Right atrium auricular region (tissue), 2 donors: Measurements from ENCODE around the gene LRP1B. TPM values are rescaled to one million over a fixed set of nuclear protein-coding genes. Genes with fewer than 3 reads are reported as not detected.

Experiments used
- DNase-seq: peaks from one replicate; pipeline ENCODE4 v3.0.0-alpha.2; 2019; ENCODE audit warnings: low spot score
- H3K27ac ChIP-seq, 2 donors: fragments of 200-600 bp; sonication (generic); 1 replicate in 1 of 2; 2 replicates in 1 of 2; pipeline ENCODE4 v1.5.1; 2016 to 2019
- H3K27me3 ChIP-seq, 2 donors: fragments of 200-600 bp; sonication (generic); one replicate each; pipeline versions ENCODE4 v1.5.1 to v1.6.0; 2017 to 2019
- H3K36me3 ChIP-seq: fragments of 200-600 bp; sonication (generic); one replicate; pipeline ENCODE4 v1.5.1; 2016
- H3K4me1 ChIP-seq, 2 donors: fragments of 200-600 bp; sonication (generic); one replicate each; pipeline versions ENCODE4 v1.5.1 to v1.6.0; 2017 to 2019
- H3K4me3 ChIP-seq, 2 donors: fragments of 200-600 bp; sonication (generic); 1 replicate in 1 of 2; 2 replicates in 1 of 2; pipeline ENCODE4 v1.5.1; 2017 to 2019; ENCODE audit warnings: mild to moderate bottlenecking in 1 of 2, moderate library complexity in 1 of 2
- H3K9me3 ChIP-seq, 2 donors: fragments of 200-600 bp; sonication (generic); one replicate each; pipeline ENCODE4 v1.5.1; 2019
- CTCF ChIP-seq, 2 donors: fragments of 200-600 bp; sonication (generic); IDR thresholded peaks; one replicate each; pipeline ENCODE4 v1.5.1; 2019; ENCODE audit warnings: antibody characterized with exemption in 2 of 2
- total RNA-seq, 2 donors: library from RNA; depleted of rRNA; stranded (reverse); fragments of >200 nt; gene quantifications; one replicate each; pipeline ENCODE4 v1.1.0, GENCODE V29; 2016

Gene LRP1B
- total RNA-seq, 2 donors from 2014 or later: 0.44 to 0.47 TPM

GRCh38 chr2:140504601-140505000, 1626.2 kb downstream of the LRP1B start:
- no peaks in the 10 kb centered on the region for H3K27me3 ChIP-seq
- no peaks in the 10 kb centered on the region for H3K9me3 ChIP-seq
- H3K27ac ChIP-seq: no peak overlapping the region
- H3K4me1 ChIP-seq: no peaks in the 10 kb centered on the region
- H3K4me3 ChIP-seq: no peak overlapping the region
- H3K36me3 ChIP-seq: no peaks in the 10 kb centered on the region
- no peak for TF ChIP-seq CTCF (IDR thresholded peaks at IDR 0.05)
- DNase-seq: no peak

GRCh38 chr2:140502951-140503630, 1627.7 kb downstream of the LRP1B start:
- H3K4me3 ChIP-seq: no peak overlapping the region
- no peak overlapping the region for H3K27ac ChIP-seq
- no peaks in the 10 kb centered on the region for H3K4me1 ChIP-seq
- H3K9me3 ChIP-seq: no peaks in the 10 kb centered on the region
- no peak for TF ChIP-seq CTCF (IDR thresholded peaks at IDR 0.05)
- no peak for DNase-seq
- no peaks in the 10 kb centered on the region for H3K36me3 ChIP-seq
- H3K27me3 ChIP-seq: no peaks in the 10 kb centered on the region

- TF ChIP-seq CTCF (IDR thresholded peaks at IDR 0.05): no peak
- no peak overlapping the region for H3K4me3 ChIP-seq
- no peak overlapping the region for H3K27ac ChIP-seq
- H3K9me3 ChIP-seq: no peaks in the 10 kb centered on the region
- H3K36me3 ChIP-seq: no peaks in the 10 kb centered on the region
- no peaks in the 10 kb centered on the region for H3K4me1 ChIP-seq
- no peaks in the 10 kb centered on the region for H3K27me3 ChIP-seq
- DNase-seq: no peak
Observed at GRCh38 chr2:140498360-140498759, 1632.5 kb downstream of the LRP1B start.

GRCh38 chr2:140496714-140497113, 1634.1 kb downstream of the LRP1B start:
- DNase-seq: no peak
- H3K36me3 ChIP-seq: no peaks in the 10 kb centered on the region
- H3K27me3 ChIP-seq: no peaks in the 10 kb centered on the region
- no peaks in the 10 kb centered on the region for H3K9me3 ChIP-seq
- no peak for TF ChIP-seq CTCF (IDR thresholded peaks at IDR 0.05)
- no peaks in the 10 kb centered on the region for H3K4me1 ChIP-seq
- no peak overlapping the region for H3K4me3 ChIP-seq
- H3K27ac ChIP-seq: no peak overlapping the region

GRCh38 chr2:140491876-140492275, 1638.9 kb downstream of the LRP1B start:
- Histone ChIP-seq H3K4me3 (no peak overlapping the region), H3K36me3 (no peaks in the 10 kb centered on the region), H3K4me1 (no peaks in the 10 kb centered on the region), H3K27ac (no peak overlapping the region), H3K27me3 (no peaks in the 10 kb centered on the region), H3K9me3 (no peaks in the 10 kb centered on the region)
- TF ChIP-seq CTCF (IDR thresholded peaks at IDR 0.05): no peak
- DNase-seq: no peak

- Histone ChIP-seq H3K9me3 (no peaks in the 10 kb centered on the region), H3K4me3 (no peak overlapping the region), H3K4me1 (no peaks in the 10 kb centered on the region), H3K36me3 (no peaks in the 10 kb centered on the region), H3K27me3 (no peaks in the 10 kb centered on the region), H3K27ac (no peak overlapping the region)
- no peak for DNase-seq
- no peak for TF ChIP-seq CTCF (IDR thresholded peaks at IDR 0.05)
Observed at GRCh38 chr2:140489193-140489592, 1641.6 kb downstream of the LRP1B start.
